DMS53 treated with DMSO at 0.1 percent for 48 hours (cell line): ENCODE data around the gene ARPC1B.
A peak's percentile ranks its signal among the peaks of the same experiment; 100 is the strongest.
"Not testable (repeated sequence)": the region's sequence is repeated elsewhere in the genome, so short reads cannot be mapped to it uniquely, and the experiment has no call there.

ENCODE experiments used
- DNase-seq: peaks from one replicate; lab custom pipeline; 2025; ENCODE audit not compliant: unreplicated experiment; lab: John Stamatoyannopoulos, UW

ARPC1B gene

DNA sequence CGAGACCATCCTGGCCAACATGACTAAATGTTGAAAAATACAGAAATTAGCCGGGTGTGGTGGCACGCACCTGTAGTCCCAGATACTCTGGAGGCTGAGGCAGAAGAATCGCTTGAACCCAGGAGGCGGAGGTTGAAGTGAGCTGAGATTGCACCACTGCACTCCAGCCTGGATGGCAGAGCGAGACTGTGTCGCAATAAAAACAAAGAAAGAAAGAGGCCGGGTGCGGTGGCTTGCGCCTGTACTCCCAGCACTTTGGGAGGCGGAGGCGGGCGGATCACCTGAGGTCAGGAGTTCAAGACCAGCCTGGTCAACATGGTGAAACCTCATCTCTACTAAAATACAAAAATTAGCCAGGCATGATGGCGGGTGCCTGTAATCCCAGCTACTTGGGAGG, 12.7 kb downstream of the ARPC1B start:
- DNase-seq: not testable (repeated sequence)

DNA sequence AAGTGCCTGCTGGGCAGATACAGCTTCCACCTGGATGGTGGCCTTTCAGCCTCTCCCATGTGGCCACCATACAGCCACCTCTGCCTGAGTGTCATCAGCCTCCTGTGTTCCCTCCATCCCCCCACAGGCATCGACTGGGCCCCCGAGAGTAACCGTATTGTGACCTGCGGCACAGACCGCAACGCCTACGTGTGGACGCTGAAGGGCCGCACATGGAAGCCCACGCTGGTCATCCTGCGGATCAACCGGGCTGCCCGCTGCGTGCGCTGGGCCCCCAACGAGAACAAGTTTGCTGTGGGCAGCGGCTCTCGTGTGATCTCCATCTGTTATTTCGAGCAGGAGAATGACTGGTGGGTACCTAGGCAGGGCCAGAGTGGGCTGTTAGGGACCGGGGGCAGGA, 13.4 kb downstream of the ARPC1B start:
- DNase-seq: no peak

DNA sequence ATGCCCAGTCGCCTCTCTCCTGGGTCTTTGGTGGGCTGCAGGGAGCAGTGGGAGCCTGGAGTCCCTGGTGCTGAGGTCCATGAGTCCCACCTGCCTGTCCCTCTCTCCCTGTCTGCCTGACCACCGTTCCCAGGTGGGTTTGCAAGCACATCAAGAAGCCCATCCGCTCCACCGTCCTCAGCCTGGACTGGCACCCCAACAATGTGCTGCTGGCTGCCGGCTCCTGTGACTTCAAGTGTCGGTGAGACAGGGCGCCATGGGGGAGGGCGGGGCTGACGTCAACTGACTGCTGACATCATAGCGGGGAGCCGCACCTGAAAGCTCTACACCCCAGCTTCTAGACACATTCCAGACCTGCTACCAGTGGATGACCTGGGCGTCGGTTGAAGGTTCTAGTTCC, 15.2 kb downstream of the ARPC1B start:
- DNase-seq: no peak

DNA sequence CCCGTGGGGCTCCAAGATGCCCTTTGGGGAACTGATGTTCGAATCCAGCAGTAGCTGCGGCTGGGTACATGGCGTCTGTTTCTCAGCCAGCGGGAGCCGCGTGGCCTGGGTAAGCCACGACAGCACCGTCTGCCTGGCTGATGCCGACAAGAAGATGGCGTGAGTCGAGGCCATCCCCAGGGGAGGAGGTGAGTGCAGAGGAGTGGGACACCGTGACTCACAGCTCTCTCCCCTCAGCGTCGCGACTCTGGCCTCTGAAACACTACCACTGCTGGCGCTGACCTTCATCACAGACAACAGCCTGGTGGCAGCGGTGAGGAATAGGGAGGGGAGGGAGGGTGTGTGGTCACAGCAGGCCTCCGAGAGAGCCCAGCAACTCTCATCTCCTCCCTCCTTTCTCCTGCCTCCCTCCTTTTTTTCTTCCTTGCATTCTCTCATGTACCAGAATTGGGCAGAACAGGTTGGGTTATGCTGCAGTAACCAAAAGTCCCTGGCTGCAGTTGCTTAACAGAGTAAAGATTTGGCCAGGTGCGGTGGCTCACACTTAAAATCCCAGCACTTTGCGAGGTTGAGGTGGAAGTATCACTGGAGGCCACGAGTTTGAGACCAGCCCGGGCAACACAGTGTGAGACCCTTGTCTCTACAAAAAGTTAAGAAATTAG, 16.5 kb downstream of the ARPC1B start:
- no peak for DNase-seq

DNA sequence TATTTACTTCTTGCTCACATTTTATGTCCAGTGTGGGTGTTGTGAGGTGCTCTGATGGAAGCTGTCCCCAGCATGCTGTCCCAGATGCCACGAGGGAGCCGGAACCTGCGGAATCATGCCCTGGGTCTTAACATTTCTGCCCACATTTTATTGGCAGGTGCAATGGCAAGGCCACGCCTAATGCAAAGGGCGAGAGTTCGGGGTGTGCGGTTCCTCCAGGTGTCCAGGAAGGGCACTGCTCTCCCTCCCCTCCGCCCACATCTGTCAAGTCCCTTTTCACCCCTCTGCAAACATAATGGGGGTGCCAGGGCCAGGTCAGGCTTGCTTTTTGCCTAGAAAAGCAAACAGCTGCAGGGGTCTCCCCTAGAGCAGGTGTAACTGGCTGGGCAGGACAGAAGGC, 17.5 kb downstream of the ARPC1B start:
- DNase-seq: peak; percentile 23

DNA sequence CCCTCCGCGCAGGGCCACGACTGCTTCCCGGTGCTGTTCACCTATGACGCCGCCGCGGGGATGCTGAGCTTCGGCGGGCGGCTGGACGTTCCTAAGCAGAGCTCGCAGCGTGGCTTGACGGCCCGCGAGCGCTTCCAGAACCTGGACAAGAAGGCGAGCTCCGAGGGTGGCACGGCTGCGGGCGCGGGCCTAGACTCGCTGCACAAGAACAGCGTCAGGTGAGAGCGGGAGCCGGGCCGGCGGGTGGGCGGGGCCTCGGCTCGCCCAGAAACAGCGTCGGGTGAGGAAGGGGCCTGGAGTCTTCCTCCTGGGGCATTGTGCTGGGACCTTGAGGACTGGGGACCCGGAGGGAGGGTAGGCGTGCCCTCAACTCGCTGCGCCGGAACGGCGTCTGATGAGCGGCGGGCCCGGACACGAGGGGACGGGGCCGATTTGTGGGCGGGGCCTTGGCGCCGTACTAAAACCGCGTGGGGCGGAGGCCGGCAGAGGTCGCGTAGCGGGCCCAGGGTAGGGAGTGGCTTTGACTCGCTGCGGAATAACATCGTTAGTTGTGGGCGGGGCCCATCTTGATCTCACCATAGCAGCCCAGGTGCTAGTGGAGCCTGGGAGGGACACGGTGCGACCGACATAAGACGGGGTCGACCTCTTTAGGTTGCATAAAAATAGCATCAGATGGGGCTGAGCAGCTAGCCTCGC, 18.3 kb downstream of the ARPC1B start:
- DNase-seq: peak; percentile 94

DNA sequence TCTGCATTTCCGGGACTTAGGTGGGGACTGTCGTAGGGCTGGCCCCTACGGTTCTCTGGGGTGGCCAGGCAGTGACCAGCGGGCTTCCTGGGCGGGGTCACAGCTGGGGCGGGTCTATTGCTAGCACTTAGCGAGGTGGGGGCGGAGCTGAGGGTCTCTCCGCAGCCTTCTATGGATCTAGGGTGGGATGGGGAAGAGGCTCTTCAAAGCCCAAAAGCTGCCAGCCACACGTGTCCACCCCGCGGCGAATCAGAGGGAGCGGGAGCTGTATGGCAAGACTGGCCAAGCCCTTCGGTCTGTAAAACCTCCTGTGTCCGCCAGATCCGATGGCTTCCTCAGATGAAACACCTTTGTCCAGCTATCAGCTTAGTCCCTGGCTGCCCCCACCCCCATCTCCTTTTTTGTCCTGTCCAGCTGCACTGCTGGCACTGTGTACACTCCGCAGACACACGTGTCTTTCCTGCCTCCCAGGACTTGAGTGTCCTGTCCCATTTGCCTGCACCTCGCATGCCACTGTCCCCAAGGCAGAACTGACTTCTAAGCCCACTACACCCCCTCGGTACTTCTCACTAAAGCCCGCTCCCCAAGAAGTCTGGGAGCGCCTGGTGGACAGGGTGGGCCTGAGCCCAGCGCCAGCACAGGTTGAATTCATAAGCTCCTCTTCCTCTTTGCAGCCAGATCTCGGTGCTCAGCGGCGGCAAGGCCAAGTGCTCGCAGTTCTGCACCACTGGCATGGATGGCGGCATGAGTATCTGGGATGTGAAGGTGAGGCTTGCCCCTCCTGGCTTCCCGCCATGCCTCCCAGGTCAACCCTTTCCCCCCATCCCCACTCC, 19.0 kb downstream of the ARPC1B start:
- peak; percentile 51 for DNase-seq

DNA sequence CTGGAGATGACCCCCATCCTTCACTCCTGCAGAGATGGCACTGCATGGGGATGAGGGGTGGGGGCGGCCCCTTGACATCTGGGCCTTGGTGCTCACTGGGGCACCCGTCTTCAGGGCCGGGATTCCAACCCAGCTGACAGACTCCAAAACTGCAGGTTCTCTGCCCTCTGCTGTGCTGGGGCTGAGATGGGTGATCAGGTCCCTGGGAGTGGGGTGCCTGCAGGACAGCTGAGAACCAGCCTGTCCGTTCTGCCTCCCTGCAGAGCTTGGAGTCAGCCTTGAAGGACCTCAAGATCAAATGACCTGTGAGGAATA, 19.6 kb downstream of the ARPC1B start:
- no peak for DNase-seq

DNA sequence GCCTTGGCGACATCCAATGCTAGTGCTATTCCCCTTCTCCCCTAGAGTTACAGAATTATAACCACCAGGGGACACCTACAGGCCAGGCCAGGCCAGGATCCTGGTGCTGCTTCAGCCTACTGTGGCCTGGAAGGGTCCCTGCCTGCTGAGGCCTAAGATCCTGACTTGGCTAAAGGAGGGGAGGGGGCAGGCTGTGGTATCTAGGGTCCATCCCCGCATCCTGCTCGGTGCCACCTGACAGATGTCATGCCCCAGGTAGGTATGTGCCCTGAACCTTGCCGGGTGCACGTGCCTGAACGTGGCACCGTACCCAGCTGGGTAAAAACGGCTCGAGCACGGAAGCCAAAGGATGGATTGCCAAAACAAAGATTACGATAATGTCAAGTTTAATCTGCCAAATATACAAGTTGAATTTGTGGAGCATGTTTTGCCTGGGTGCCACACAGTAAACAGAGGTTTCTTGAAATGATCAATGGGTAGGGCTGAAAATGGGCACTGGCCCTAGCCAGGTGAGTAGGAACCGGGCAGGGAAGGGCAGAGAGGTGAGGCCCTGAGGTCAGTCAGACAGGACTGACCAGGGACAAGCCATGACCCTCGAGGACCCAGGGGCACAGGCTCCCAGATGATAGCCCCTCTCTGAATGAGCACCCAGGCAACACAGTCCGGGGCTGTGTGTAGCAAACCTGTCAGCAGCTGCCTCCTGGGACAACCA, 21.2 kb downstream of the ARPC1B start:
- DNase-seq: no peak

DNA sequence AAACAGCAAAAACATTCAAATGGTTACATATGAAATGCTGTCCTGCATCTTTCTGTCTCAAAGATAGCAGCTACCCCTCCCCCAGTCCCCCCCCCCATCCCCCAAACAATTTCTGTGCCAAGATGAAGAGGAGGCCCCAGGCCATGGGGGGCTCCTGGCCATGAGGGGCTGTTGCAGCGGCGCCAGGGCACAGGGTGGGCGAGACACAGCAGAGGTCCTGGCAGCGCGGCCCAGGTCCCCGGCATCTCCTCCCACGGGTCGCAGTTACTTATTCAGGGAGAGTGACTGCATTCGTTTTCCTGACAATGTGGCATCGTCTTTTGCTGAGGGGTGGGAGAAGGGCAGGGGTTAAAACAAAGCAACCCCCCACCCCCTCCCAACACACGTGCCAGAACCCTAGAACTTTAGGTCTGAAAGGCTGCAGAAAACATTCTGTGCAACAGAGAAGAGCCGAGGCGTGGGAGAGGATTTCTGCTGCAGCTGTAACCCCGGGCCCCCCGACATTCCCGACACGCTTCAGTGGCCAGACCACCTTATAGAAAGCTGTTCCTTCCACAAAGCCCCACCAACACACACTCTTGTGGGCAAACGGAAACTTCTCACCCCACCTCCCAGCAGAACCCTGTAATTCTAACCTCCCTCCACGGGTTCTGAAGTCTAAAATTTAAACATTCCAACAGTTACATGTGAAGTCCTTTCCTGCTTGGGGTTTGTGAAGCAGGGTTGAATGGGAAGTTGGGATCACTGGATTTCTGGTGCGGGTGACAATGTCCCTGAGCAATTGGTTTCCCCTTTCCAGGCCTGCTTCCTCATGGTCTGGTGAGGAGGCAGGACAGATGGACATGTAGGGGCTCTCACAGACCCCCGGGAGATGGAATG, 22.1 kb downstream of the ARPC1B start:
- DNase-seq: no peak

DNA sequence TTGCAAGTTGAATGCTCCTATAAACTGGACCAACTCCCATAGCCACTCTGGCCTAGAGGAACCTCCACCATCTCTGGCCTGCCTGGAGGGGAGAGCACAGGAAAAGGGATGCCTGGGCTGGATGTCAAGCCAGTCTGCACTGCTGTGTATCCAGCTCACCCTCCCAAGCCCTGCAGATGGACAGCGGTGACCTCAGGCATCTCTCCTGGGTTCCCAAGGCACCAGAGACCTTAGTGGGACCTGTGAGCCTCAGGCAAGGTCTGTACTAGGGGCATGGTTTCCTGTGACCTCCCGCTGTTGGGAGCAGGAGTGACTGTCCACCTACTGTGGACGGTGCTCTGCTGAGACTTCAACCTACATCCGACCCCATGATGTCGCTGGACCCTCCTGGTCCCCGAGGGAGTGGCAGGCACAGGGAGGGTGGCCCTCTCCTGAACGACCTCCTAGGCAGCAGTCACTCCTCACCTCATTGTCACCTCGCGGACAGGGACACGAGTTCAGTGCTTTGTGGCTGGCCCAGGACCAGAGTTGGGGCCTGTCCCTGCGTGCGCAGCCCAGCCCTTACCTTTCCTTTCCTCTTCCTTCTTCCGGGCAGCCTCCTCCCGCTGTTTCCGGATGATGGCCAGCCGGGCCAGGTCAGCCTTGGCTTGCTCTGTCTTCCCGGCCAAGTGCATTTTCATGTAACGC, 22.9 kb downstream of the ARPC1B start:
- DNase-seq: no peak

DNA sequence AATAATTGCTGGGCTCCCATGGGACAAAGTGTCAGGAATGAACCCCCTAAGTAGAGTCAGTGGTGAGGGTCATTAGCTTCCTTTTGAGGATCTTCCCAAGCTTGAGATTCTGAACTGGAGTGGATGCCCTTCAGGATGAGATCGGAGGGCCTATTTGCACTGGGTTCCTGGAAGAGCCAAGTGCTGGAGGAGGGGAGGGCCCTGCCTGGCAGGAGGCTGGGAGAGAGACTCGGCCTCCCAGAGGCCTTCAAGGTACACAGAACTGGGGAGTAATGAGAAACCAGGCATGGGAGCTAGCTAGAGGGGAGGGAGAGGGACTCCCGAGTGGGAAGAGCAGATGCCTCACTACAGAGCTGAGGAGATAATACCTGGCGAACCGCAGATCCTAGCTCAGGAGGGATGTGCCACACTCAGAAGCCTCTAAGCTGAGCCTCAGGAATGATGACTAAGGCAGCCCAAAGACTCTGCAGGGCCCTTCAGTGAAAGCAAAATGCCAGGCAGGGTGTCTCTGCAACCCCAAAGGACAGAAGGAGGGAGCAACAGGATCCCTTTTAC, 24.4 kb downstream of the ARPC1B start:
- no peak for DNase-seq

DNA sequence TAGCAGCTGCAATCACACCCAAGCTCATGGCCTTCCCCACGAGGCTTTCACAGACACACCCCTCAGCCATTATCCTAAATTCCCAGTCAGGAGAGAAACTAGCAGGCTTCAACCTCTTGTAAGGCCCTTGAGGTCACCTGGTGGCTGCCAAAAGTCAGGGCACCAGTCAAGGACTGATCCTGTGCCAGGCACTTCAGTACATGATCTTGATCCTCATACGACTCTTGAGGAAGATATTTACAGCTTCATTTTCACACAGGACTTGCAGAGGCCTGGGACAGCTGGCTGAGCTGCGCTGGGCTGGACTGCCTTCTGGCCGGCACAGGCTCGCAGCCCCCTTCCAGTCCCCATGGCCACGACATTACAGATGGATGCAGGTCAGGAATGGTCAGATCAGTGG, 25.1 kb downstream of the ARPC1B start:
- DNase-seq: no peak

DNA sequence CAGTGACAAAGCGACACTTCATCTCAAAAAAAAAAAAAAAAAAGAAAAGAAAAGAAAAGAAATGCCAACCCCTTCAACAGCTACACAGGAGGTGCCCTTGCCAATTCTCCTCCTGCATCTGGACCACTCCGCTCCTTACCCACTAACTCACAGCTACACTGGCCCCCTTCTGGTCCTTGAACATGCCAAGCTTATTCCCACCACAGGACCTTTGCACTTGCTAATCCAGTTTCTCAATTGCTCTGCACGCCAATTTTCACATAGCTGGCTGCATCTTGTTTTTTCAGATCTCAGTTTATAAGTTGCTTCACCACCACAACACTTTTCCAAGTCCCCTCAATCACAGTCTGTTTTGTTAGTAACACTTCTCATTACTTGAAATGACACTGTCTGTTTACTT, 28.3 kb downstream of the ARPC1B start:
- DNase-seq: no peak

DNA sequence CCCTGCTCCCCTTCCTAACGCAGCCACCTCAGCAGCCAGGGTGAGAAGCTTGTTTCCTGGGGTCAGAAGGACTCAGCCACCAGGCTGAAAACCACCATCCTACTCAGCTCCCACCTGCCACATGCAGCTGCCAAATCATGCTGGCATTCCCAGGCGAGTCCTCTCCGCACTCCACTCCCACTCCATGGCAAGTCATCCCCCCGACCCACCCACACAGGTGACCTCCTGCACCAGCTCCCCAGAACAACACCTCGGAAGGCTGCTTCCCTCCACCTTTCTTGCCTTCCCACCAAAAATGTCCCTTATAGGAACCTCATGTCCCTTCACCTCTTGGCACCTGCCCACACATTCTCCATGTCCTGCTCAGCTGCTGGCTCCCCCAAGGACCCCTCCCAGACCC, 29.2 kb downstream of the ARPC1B start:
- DNase-seq: no peak

DNA sequence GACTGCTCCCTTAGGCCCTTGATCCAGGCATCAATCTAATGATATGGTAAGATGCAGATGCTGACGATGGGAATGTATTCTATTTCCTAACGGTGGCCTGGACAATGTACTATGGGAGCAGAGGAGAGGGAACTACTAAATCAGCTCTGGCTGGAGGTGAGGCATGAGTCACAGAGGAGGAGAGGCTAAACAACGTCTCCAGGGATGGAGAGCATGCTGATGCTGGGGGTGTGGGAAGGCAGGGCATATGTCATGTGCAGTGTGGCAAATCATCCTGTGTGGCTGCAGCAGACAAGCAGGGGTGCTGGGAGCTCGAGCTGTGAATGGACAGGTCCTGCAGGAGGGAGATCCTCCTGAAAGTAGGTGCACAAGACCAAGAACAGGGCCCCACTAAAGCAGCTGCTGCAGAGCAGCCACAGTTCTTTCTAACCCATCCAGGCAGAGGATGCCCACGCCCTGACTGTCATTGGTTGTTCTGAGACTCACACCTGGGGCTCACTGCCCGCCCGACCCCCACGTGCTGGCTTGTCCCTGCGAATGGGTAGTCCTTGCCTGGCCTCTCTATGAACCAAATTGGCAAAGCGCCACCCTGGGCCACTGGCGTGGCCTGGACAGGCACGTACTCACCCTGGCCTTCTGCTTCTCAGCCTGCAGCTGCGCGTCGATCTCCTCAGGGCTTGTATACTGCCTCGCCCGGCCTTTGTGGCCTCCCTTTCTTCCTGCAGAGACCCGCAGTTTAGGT, 29.9 kb downstream of the ARPC1B start:
- DNase-seq: no peak

DNA sequence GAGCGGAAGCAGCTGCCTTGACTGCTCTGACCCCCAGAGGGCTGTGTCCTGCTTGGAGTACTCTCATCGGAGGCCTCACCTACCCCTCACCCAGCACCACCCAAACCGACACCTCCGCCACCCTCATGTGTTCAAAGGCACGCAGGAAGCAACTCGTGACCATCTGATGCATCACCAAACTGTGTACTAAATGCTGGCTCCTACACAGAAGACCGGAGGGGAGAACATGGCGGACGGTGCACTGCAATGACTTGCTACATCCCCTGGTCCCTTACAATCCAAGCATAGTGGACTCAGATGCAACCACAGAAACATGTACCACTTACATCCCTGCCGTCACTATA, 30.4 kb downstream of the ARPC1B start:
- no peak for DNase-seq

DNA sequence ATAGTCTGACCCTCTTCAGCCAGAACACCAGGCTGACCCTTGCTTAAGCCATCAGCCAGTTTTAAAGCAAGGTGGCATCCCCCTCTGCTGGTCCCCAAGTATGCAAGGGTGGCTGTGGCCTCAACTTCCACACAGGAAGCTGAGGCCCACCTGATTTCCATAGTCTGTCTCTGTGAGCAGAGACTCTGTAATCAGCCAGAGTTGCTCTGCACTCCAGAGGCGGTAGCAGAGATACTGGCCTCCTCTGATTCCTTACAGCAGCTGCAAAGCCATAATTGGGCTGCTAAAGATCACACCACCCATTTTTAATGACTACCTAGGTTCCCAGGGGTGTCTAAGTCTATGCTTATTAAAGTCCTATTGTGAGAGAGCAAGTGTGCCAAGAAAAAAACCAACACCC, 32.0 kb downstream of the ARPC1B start:
- DNase-seq: no peak

DNA sequence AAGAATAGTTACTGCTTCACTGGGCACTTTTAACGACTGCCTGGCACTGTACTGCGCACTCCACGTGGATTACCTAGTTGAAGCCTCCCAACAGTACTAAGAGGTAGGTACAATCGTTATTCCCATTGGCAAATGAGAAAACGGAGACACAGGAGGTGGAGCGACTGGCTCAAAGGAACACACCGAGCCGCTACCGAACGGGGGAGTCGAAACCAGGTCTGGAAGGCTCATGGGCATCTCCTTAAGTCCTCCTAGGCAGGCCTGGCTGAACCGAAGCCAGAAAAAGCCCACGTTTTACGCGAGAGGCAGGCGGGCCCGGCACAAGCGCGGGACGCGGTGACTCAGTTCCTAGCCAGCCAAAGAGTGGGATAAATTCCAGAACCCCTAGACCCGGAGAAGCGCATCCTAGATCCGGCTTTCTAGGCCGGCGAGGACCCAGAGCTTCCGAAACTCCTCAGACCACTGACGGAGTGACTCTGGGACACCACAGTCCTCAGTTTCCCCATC, 33.4 kb downstream of the ARPC1B start:
- no peak for DNase-seq
